ENCODE data around the gene UBE3A. TPM values are rescaled to one million over a fixed set of nuclear protein-coding genes. Genes with fewer than 3 reads are reported as not detected.

UBE3A gene
- total RNA-seq = 100 to 1,000 TPM; 145 to 146 TPM
- 100 to 1,000 TPM; 106 to 117 (median 113) TPM for polyA plus RNA-seq
- total RNA-seq = 123 to 244 (median 174) reads per million in 6 experiments

GRCh38 chr15:25438601-25439368 is at the start of gene UBE3A:
Gene UBE3A, minus strand, starts transcription at chr15:25439024. Its CDS starts 29,917 bp downstream, at chr15:25409107.
- Mint-ChIP-seq H3K4me1 (peaks cover 18 to 44% (median 41%) of the 10 kb centered on the region in 4 donors), H3K27me3 (peaks cover 0 to 1% (median 0%) of the 10 kb centered on the region in 5 donors), H3K4me3 (peak within 1 kb of the TSS; percentile 84 to 95 (median 92)), H3K36me3 (peaks cover 0 to 6% (median 3%) of the 10 kb centered on the region in 3 donors), H3K27ac (peak within 1 kb of the TSS; percentile 76 to 96 (median 93)), H3K9me3 (peaks cover 0 to 5% (median 0%) of the 10 kb centered on the region in 9 donors)
- peak; percentile 76 to 90 (median 86) for DNase-seq
- POLR2A ChIA-PET = interaction anchor here (0.6 to 2.0 kb wide), 6 partner anchors 421 to 670 kb away, joined by 3 to 6 read pairs (median 3); no protein-coding TSS in a partner anchor
- peak; percentile 87 to 88 for ATAC-seq

GRCh38 chr15:25487226-25487884 is 48.5 kb upstream of the UBE3A start:
- Mint-ChIP-seq H3K27me3 (peaks cover 0 to 6% (median 0%) of the 10 kb centered on the region in 5 donors), H3K27ac (no peak overlapping the region), H3K4me3 (no peak overlapping the region), H3K36me3 (peaks cover 0 to 33% (median 7%) of the 10 kb centered on the region in 3 donors), H3K9me3 (peaks cover 0 to 76% (median 18%) of the 10 kb centered on the region in 9 donors), H3K4me1 (no peaks in the 10 kb centered on the region)
- ATAC-seq (no peak), DNase-seq (no peak)
- POLR2A ChIA-PET = no interaction called here

- Mint-ChIP-seq H3K36me3 (peaks cover 0 to 27% (median 7%) of the 10 kb centered on the region in 3 donors), H3K9me3 (peaks cover 0 to 65% (median 12%) of the 10 kb centered on the region in 9 donors), H3K27me3 (peaks cover 0 to 6% (median under 1%) of the 10 kb centered on the region in 5 donors), H3K4me3 (no peak overlapping the region), H3K4me1 (no peaks in the 10 kb centered on the region), H3K27ac (no peak overlapping the region)
- ATAC-seq (no peak), DNase-seq (no peak)
- POLR2A ChIA-PET = no interaction called here
Observed at GRCh38 chr15:25486051-25486450, 47.2 kb upstream of the UBE3A start.

GRCh38 chr15:25481208-25481859 is 42.5 kb upstream of the UBE3A start:
- ATAC-seq (no peak), DNase-seq (no peak)
- Mint-ChIP-seq H3K27me3 (peaks cover 0 to 20% (median 7%) of the 10 kb centered on the region in 5 donors), H3K4me1 (no peaks in the 10 kb centered on the region), H3K4me3 (no peak overlapping the region), H3K9me3 (peaks cover 0 to 28% (median 4%) of the 10 kb centered on the region in 9 donors), H3K36me3 (peaks cover 0 to 7% (median 0%) of the 10 kb centered on the region in 3 donors), H3K27ac (peak overlapping the region in 1 of 10 donors; percentile 22)
- POLR2A ChIA-PET = no interaction called here

- peaks cover 0 to 12% (median 0%) of the 10 kb centered on the region in 9 donors for H3K9me3 Mint-ChIP-seq
- H3K36me3 Mint-ChIP-seq = no peaks in the 10 kb centered on the region
- H3K4me3 Mint-ChIP-seq = no peak overlapping the region
- no peak for ATAC-seq
- POLR2A ChIA-PET = no interaction called here
- H3K27ac Mint-ChIP-seq = no peak overlapping the region
- H3K27me3 Mint-ChIP-seq = peaks cover 0 to 20% (median 5%) of the 10 kb centered on the region in 5 donors
- DNase-seq = no peak
- H3K4me1 Mint-ChIP-seq = no peaks in the 10 kb centered on the region
Observed at GRCh38 chr15:25478313-25478712, 39.5 kb upstream of the UBE3A start.

- Mint-ChIP-seq H3K36me3 (no peaks in the 10 kb centered on the region), H3K4me1 (no peaks in the 10 kb centered on the region), H3K27ac (peak overlapping the region in 1 of 10 donors; percentile 91), H3K27me3 (peaks cover 0 to 20% (median 5%) of the 10 kb centered on the region in 5 donors), H3K4me3 (no peak overlapping the region), H3K9me3 (peaks cover 0 to 17% (median 2%) of the 10 kb centered on the region in 9 donors)
- POLR2A ChIA-PET = no interaction called here
- DNase-seq = no peak
- ATAC-seq = no peak
Observed at GRCh38 chr15:25477816-25478215, 39.0 kb upstream of the UBE3A start.

- H3K27ac Mint-ChIP-seq = no peak overlapping the region
- H3K9me3 Mint-ChIP-seq = peaks cover 7 to 41% (median 13%) of the 10 kb centered on the region in 9 donors
- no peak for ATAC-seq
- peaks cover 0 to 14% (median 1%) of the 10 kb centered on the region in 5 donors for H3K27me3 Mint-ChIP-seq
- H3K4me3 Mint-ChIP-seq = no peak overlapping the region
- no peaks in the 10 kb centered on the region for H3K4me1 Mint-ChIP-seq
- POLR2A ChIA-PET = no interaction called here
- DNase-seq = no peak
- peaks cover 0 to 22% (median 0%) of the 10 kb centered on the region in 3 donors for H3K36me3 Mint-ChIP-seq
Observed at GRCh38 chr15:25474251-25474650, 35.4 kb upstream of the UBE3A start.

- ATAC-seq = no peak
- no peak overlapping the region for H3K4me3 Mint-ChIP-seq
- H3K27ac Mint-ChIP-seq = no peak overlapping the region
- peaks cover 0 to 28% (median 6%) of the 10 kb centered on the region in 3 donors for H3K36me3 Mint-ChIP-seq
- H3K9me3 Mint-ChIP-seq = peaks cover 10 to 49% (median 25%) of the 10 kb centered on the region in 9 donors
- POLR2A ChIA-PET = no interaction called here
- H3K4me1 Mint-ChIP-seq = peaks cover 0 to 1% (median 0%) of the 10 kb centered on the region in 4 donors
- DNase-seq = no peak
- peaks cover 7 to 35% (median 11%) of the 10 kb centered on the region in 5 donors for H3K27me3 Mint-ChIP-seq
Observed at GRCh38 chr15:25470230-25470629, 31.4 kb upstream of the UBE3A start.

- ATAC-seq = no peak
- H3K36me3 Mint-ChIP-seq = peaks cover 0 to 28% (median 6%) of the 10 kb centered on the region in 3 donors
- H3K27me3 Mint-ChIP-seq = peaks cover 7 to 35% (median 11%) of the 10 kb centered on the region in 5 donors
- H3K4me1 Mint-ChIP-seq = peaks cover 0 to 1% (median 0%) of the 10 kb centered on the region in 4 donors
- DNase-seq = no peak
- H3K27ac Mint-ChIP-seq = no peak overlapping the region
- peaks cover 10 to 49% (median 25%) of the 10 kb centered on the region in 9 donors for H3K9me3 Mint-ChIP-seq
- POLR2A ChIA-PET = no interaction called here
- no peak overlapping the region for H3K4me3 Mint-ChIP-seq
Observed at GRCh38 chr15:25469377-25469776, 30.6 kb upstream of the UBE3A start.

GRCh38 chr15:25468611-25469010 is 29.8 kb upstream of the UBE3A start:
- ATAC-seq (no peak), DNase-seq (no peak)
- POLR2A ChIA-PET = no interaction called here
- no peak overlapping the region for H3K4me3 Mint-ChIP-seq
- peaks cover 0 to 28% (median 6%) of the 10 kb centered on the region in 3 donors for H3K36me3 Mint-ChIP-seq
- peaks cover 7 to 35% (median 11%) of the 10 kb centered on the region in 5 donors for H3K27me3 Mint-ChIP-seq
- H3K9me3 Mint-ChIP-seq = peaks cover 10 to 48% (median 25%) of the 10 kb centered on the region in 9 donors
- H3K27ac Mint-ChIP-seq = no peak overlapping the region
- peaks cover 0 to 1% (median 0%) of the 10 kb centered on the region in 4 donors for H3K4me1 Mint-ChIP-seq

- Mint-ChIP-seq H3K9me3 (peaks cover 0 to 24% (median 12%) of the 10 kb centered on the region in 9 donors), H3K4me3 (no peak overlapping the region), H3K27me3 (peaks cover 8 to 31% (median 10%) of the 10 kb centered on the region in 5 donors), H3K27ac (no peak overlapping the region), H3K4me1 (peaks cover 0 to 1% (median 0%) of the 10 kb centered on the region in 4 donors), H3K36me3 (peaks cover 0 to 13% (median 6%) of the 10 kb centered on the region in 3 donors)
- POLR2A ChIA-PET = no interaction called here
- ATAC-seq (no peak), DNase-seq (no peak)
Observed at GRCh38 chr15:25465835-25466234, 27.0 kb upstream of the UBE3A start.

- Mint-ChIP-seq H3K4me1 (peaks cover 0 to 1% (median 0%) of the 10 kb centered on the region in 4 donors), H3K9me3 (peaks cover 0 to 24% (median 12%) of the 10 kb centered on the region in 9 donors), H3K27ac (peak overlapping the region in 1 of 10 donors; percentile 46), H3K27me3 (peaks cover 8 to 31% (median 10%) of the 10 kb centered on the region in 5 donors), H3K4me3 (no peak overlapping the region), H3K36me3 (peaks cover 0 to 6% (median 6%) of the 10 kb centered on the region in 3 donors)
- ATAC-seq (no peak), DNase-seq (no peak)
- POLR2A ChIA-PET = no interaction called here
Observed at GRCh38 chr15:25464784-25465183, 26.0 kb upstream of the UBE3A start.
